ENCODE measurements around the gene DAAM1.

The DAAM1 gene

GRCh38 chr14:59349258-59349701 is 160.8 kb downstream of the DAAM1 start:
- no peak overlapping the region for H3K9ac ChIP-seq (ENCODE audit: low read length)
- no peak overlapping the region for H4K91ac ChIP-seq (ENCODE audit: low read length)
- H3K27me3 ChIP-seq (ENCODE audit: control insufficient read depth in 1 of 2, insufficient read depth in 1 of 2, low read length in 2 of 2): no peaks in the 10 kb centered on the region
- no peak overlapping the region for H2BK5ac ChIP-seq (ENCODE audit: low read depth, low read length, poor library complexity, severe bottlenecking)
- no peak overlapping the region for H4K8ac ChIP-seq (ENCODE audit: low read length)
- H2BK120ac ChIP-seq (ENCODE audit: low read depth, low read length): no peak overlapping the region
- no peak overlapping the region for H2AK5ac ChIP-seq (ENCODE audit: low read length, severe bottlenecking)
- no peak overlapping the region for H2AFZ ChIP-seq (ENCODE audit: low read depth, low read length)
- no peak overlapping the region for H3K23ac ChIP-seq (ENCODE audit: low read length in 2 of 2)
- H3K9me3 ChIP-seq (ENCODE audit: control insufficient read depth, low read length): no peaks in the 10 kb centered on the region
- H3K79me1 ChIP-seq (replicated peaks; ENCODE audit: low read length, poor library complexity, severe bottlenecking): no peaks in the 10 kb centered on the region
- no peak overlapping the region for H3K14ac ChIP-seq (ENCODE audit: low read length in 2 of 2)
- H3K4me2 ChIP-seq (ENCODE audit: low read length, poor library complexity, severe bottlenecking): no peak overlapping the region
- peaks cover 17 to 47% of the 10 kb centered on the region in 2 experiments for H3K36me3 ChIP-seq (ENCODE audit: control insufficient read depth in 1 of 2, insufficient read depth in 2 of 2, low read depth in 1 of 2, low read length in 2 of 2)
- no peak for DNase-seq
- H3K4ac ChIP-seq (ENCODE audit: low read depth in 1 of 2, low read length in 2 of 2): no peak overlapping the region
- WGBS: 87% methylated on average over 4 of the region's 4 CpGs
- H2BK15ac ChIP-seq (ENCODE audit: low read depth, poor library complexity, severe bottlenecking): no peak overlapping the region
- no peak overlapping the region for H3K18ac ChIP-seq (ENCODE audit: low read depth in 1 of 2, low read length in 2 of 2)
- no peaks in the 10 kb centered on the region for H3K4me1 ChIP-seq (ENCODE audit: control insufficient read depth, insufficient read depth, low read depth, low read length)
- no peak overlapping the region for H3K4me3 ChIP-seq (ENCODE audit: insufficient read depth in 1 of 2, low read depth in 1 of 2, low read length in 2 of 2)
- no peak overlapping the region for H3K27ac ChIP-seq (ENCODE audit: low read length, poor library complexity, severe bottlenecking)
- H2BK12ac ChIP-seq (ENCODE audit: low read length in 2 of 2): no peak overlapping the region

- no peak overlapping the region for H2BK15ac ChIP-seq (ENCODE audit: low read depth, poor library complexity, severe bottlenecking)
Measured at GRCh38 chr14:59352961-59353360, 164.5 kb downstream of the DAAM1 start.

GRCh38 chr14:59354666-59355065 is 166.2 kb downstream of the DAAM1 start:
- Histone ChIP-seq H3K9ac (ENCODE audit: low read length) (peak overlapping the region; percentile 27), H2AK5ac (ENCODE audit: low read length, severe bottlenecking) (no peak overlapping the region), H4K8ac (ENCODE audit: low read length) (no peak overlapping the region), H3K27me3 (ENCODE audit: control insufficient read depth in 1 of 2, insufficient read depth in 1 of 2, low read length in 2 of 2) (no peaks in the 10 kb centered on the region), H3K9me3 (ENCODE audit: control insufficient read depth, low read length) (no peaks in the 10 kb centered on the region), H3K23ac (ENCODE audit: low read length in 2 of 2) (no peak overlapping the region), H3K4me3 (ENCODE audit: insufficient read depth in 1 of 2, low read depth in 1 of 2, low read length in 2 of 2) (no peak overlapping the region), H2AFZ (ENCODE audit: low read depth, low read length) (no peak overlapping the region), H2BK15ac (ENCODE audit: low read depth, poor library complexity, severe bottlenecking) (no peak overlapping the region), H3K4ac (ENCODE audit: low read depth in 1 of 2, low read length in 2 of 2) (no peak overlapping the region), H3K79me1 (replicated peaks; ENCODE audit: low read length, poor library complexity, severe bottlenecking) (no peaks in the 10 kb centered on the region), H3K4me1 (ENCODE audit: control insufficient read depth, insufficient read depth, low read depth, low read length) (no peaks in the 10 kb centered on the region), H3K14ac (ENCODE audit: low read length in 2 of 2) (no peak overlapping the region), H3K36me3 (ENCODE audit: control insufficient read depth in 1 of 2, insufficient read depth in 2 of 2, low read depth in 1 of 2, low read length in 2 of 2) (peaks cover 18 to 54% of the 10 kb centered on the region in 2 experiments), H2BK5ac (ENCODE audit: low read depth, low read length, poor library complexity, severe bottlenecking) (no peak overlapping the region), H3K18ac (ENCODE audit: low read depth in 1 of 2, low read length in 2 of 2) (no peak overlapping the region), H3K27ac (ENCODE audit: low read length, poor library complexity, severe bottlenecking) (no peak overlapping the region), H3K4me2 (ENCODE audit: low read length, poor library complexity, severe bottlenecking) (no peak overlapping the region), H2BK120ac (ENCODE audit: low read depth, low read length) (no peak overlapping the region), H2BK12ac (ENCODE audit: low read length in 2 of 2) (no peak overlapping the region), H4K91ac (ENCODE audit: low read length) (no peak overlapping the region)
- WGBS: 75% methylated on average over 2 of the region's 3 CpGs
- peak; percentile 53 for DNase-seq

More at GRCh38 chr14:59352961-59353360, 164.5 kb downstream of the DAAM1 start:
- Histone ChIP-seq H3K36me3 (ENCODE audit: control insufficient read depth in 1 of 2, insufficient read depth in 2 of 2, low read depth in 1 of 2, low read length in 2 of 2) (peaks cover 22 to 61% of the 10 kb centered on the region in 2 experiments), H3K79me1 (replicated peaks; ENCODE audit: low read length, poor library complexity, severe bottlenecking) (no peaks in the 10 kb centered on the region), H2AFZ (ENCODE audit: low read depth, low read length) (no peak overlapping the region), H4K8ac (ENCODE audit: low read length) (no peak overlapping the region), H2AK5ac (ENCODE audit: low read length, severe bottlenecking) (no peak overlapping the region), H3K14ac (ENCODE audit: low read length in 2 of 2) (no peak overlapping the region), H3K4me3 (ENCODE audit: insufficient read depth in 1 of 2, low read depth in 1 of 2, low read length in 2 of 2) (no peak overlapping the region), H2BK5ac (ENCODE audit: low read depth, low read length, poor library complexity, severe bottlenecking) (no peak overlapping the region), H3K9ac (ENCODE audit: low read length) (no peak overlapping the region), H3K4me1 (ENCODE audit: control insufficient read depth, insufficient read depth, low read depth, low read length) (no peaks in the 10 kb centered on the region), H3K23ac (ENCODE audit: low read length in 2 of 2) (no peak overlapping the region), H3K18ac (ENCODE audit: low read depth in 1 of 2, low read length in 2 of 2) (no peak overlapping the region), H2BK120ac (ENCODE audit: low read depth, low read length) (no peak overlapping the region), H3K4me2 (ENCODE audit: low read length, poor library complexity, severe bottlenecking) (no peak overlapping the region), H2BK12ac (ENCODE audit: low read length in 2 of 2) (no peak overlapping the region), H3K9me3 (ENCODE audit: control insufficient read depth, low read length) (no peaks in the 10 kb centered on the region), H3K4ac (ENCODE audit: low read depth in 1 of 2, low read length in 2 of 2) (no peak overlapping the region), H3K27me3 (ENCODE audit: control insufficient read depth in 1 of 2, insufficient read depth in 1 of 2, low read length in 2 of 2) (no peaks in the 10 kb centered on the region), H3K27ac (ENCODE audit: low read length, poor library complexity, severe bottlenecking) (no peak overlapping the region), H4K91ac (ENCODE audit: low read length) (no peak overlapping the region)
- WGBS: 96% methylated on average over 3 of the region's 3 CpGs
- DNase-seq: no peak

- Histone ChIP-seq H3K23ac (ENCODE audit: low read length in 2 of 2) (no peak overlapping the region), H2BK120ac (ENCODE audit: low read depth, low read length) (no peak overlapping the region), H3K4me2 (ENCODE audit: low read length, poor library complexity, severe bottlenecking) (no peak overlapping the region), H4K8ac (ENCODE audit: low read length) (no peak overlapping the region), H2BK15ac (ENCODE audit: low read depth, poor library complexity, severe bottlenecking) (no peak overlapping the region), H2AFZ (ENCODE audit: low read depth, low read length) (no peak overlapping the region), H3K4me1 (ENCODE audit: control insufficient read depth, insufficient read depth, low read depth, low read length) (no peaks in the 10 kb centered on the region), H3K27me3 (ENCODE audit: control insufficient read depth in 1 of 2, insufficient read depth in 1 of 2, low read length in 2 of 2) (no peaks in the 10 kb centered on the region), H3K79me1 (replicated peaks; ENCODE audit: low read length, poor library complexity, severe bottlenecking) (no peaks in the 10 kb centered on the region), H4K91ac (ENCODE audit: low read length) (no peak overlapping the region), H3K36me3 (ENCODE audit: control insufficient read depth in 1 of 2, insufficient read depth in 2 of 2, low read depth in 1 of 2, low read length in 2 of 2) (peaks cover 15 to 49% of the 10 kb centered on the region in 2 experiments), H3K9me3 (ENCODE audit: control insufficient read depth, low read length) (no peaks in the 10 kb centered on the region), H2BK12ac (ENCODE audit: low read length in 2 of 2) (no peak overlapping the region), H2BK5ac (ENCODE audit: low read depth, low read length, poor library complexity, severe bottlenecking) (no peak overlapping the region), H3K4ac (ENCODE audit: low read depth in 1 of 2, low read length in 2 of 2) (no peak overlapping the region), H3K18ac (ENCODE audit: low read depth in 1 of 2, low read length in 2 of 2) (no peak overlapping the region), H3K4me3 (ENCODE audit: insufficient read depth in 1 of 2, low read depth in 1 of 2, low read length in 2 of 2) (no peak overlapping the region), H3K14ac (ENCODE audit: low read length in 2 of 2) (no peak overlapping the region), H3K9ac (ENCODE audit: low read length) (no peak overlapping the region), H3K27ac (ENCODE audit: low read length, poor library complexity, severe bottlenecking) (no peak overlapping the region), H2AK5ac (ENCODE audit: low read length, severe bottlenecking) (no peak overlapping the region)
- no peak for DNase-seq
- 97% methylated on average over 3 of the region's 3 CpGs for WGBS
Measured at GRCh38 chr14:59355091-59355490, 166.6 kb downstream of the DAAM1 start.
